ENCODE measurements around the gene SYT1. TPM values are rescaled to one million over a fixed set of nuclear protein-coding genes. Genes with fewer than 3 reads are reported as not detected.

SYT1 gene
- total RNA-seq, 4 donors from 2014 or later = 1.1 to 3.7 (median 1.9) TPM

DNA sequence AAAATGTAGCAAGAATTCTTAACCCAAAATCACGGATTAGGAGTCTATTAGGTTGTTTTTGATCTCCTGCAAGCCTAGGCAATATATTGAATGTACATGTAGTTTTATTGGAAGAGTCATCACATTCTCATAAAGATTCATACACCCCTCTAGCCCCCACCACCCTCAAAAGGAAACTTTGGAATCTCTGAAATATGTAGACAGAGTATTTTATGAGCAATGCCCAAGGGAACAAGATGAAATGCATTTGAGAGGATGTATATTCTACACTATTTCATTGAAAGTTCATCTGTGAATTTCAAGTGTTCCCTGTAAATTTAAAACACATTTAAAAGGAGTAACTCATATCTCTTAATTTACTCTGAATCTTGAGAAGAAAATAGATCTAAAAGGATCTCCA, 103.7 kb downstream of the SYT1 start:
- TF ChIP-seq, protein P1, sequence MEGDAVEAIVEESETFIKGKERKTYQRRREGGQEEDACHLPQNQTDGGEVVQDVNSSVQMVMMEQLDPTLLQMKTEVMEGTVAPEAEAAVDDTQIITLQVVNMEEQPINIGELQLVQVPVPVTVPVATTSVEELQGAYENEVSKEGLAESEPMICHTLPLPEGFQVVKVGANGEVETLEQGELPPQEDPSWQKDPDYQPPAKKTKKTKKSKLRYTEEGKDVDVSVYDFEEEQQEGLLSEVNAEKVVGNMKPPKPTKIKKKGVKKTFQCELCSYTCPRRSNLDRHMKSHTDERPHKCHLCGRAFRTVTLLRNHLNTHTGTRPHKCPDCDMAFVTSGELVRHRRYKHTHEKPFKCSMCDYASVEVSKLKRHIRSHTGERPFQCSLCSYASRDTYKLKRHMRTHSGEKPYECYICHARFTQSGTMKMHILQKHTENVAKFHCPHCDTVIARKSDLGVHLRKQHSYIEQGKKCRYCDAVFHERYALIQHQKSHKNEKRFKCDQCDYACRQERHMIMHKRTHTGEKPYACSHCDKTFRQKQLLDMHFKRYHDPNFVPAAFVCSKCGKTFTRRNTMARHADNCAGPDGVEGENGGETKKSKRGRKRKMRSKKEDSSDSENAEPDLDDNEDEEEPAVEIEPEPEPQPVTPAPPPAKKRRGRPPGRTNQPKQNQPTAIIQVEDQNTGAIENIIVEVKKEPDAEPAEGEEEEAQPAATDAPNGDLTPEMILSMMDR (IDR thresholded peaks at IDR 0.05; ENCODE audit: low read depth) = no peak

DNA sequence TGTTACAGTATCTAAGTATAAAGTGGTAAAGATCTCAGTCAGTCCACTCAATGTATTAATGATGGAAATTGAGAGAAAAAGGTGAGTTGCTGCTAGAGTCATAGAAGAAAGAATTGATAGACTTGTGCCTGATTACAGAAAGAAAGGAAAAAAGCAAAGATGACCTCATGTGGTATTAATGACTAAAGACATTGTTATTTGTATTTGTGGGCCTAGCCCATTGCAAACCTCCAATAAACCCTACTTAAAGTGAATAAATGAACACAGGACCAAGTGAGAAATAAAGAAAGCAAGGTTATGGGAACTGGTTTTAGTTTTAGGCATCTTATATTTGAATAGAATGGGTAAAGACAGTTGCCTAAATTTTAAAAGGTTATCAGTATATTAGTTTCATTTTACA, 105.5 kb downstream of the SYT1 start:
- TF ChIP-seq, protein P1 (IDR thresholded peaks at IDR 0.05; ENCODE audit: low read depth) = no peak

DNA sequence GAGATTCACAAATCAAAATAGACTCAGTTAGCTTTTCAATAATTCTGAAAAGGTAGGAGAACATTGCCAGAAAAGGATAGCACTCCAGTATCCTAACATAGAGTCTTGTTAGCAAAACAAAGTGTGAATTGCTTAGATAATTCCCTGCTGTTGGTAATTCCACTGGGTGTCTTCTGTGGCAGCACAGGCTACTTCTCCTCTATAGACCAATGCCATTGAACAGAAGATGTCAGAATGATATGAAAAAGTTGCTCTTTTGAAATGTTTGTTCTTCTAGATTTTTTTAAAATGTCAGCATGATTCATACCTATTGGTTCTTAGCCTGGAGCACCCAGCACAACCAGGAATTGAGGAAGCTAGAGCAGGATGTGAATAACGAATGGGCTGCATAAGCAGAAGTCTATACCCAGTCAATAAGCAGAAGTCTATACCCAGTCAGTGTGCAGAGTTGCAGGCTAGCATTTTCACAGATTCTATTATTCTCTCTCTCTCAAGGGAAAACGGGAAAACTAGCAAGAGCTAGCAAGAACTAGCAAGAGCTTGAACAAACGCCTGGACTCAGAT, 112.8 kb downstream of the SYT1 start:
- TF ChIP-seq, protein P1 (IDR thresholded peaks at IDR 0.05; ENCODE audit: low read depth) = no peak

DNA sequence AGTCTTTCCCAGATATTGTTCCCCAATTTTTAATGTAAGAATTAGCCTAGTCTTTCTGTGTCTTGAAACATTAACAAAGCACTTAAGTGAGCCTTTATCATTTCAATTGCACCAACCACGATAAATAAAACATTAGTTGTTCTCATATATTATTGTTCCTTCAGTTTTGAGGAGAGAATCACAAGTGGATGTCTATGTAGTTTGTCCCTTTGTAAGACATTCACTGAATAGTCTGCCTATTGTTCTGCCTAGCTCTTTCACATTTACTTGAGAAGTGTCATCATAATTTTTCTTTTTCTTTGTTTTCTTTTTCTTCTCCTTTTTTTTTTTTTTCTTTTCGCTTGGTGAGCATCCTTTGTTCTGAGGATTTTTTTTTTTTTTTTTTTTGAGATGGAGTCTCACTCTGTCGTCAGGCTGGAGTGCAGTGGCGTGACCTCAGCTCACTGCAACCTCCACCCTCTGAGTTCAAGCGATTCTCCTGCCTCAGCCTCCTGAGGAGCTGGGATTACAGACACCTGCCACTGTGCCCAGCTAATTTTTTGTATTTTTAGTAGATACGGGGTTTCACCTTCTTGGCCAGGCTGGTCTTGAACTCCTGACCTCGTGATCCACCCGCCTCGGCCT, 129.7 kb downstream of the SYT1 start:
- TF ChIP-seq, protein P1 (IDR thresholded peaks at IDR 0.05; ENCODE audit: low read depth) = no peak

DNA sequence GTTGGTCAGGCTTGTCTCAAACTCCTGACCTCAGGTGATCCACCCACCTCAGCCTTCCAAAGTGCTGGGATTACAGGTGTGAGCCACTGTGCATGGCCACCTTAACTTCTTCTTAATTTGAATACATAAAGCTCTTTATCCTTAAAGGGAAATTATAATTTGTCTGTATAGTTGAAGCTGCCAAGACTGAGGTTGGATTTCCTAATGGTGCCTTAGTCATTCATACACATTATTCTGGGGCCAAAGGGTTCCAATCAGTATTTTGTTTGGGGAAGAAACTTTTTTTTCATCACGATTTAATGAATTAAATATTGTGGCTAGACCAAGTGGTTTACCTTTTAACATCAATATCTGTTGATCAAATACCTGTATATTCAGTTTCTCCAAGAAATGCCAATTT, 135.9 kb downstream of the SYT1 start:
- TF ChIP-seq, protein P1 (IDR thresholded peaks at IDR 0.05; ENCODE audit: low read depth) = no peak

DNA sequence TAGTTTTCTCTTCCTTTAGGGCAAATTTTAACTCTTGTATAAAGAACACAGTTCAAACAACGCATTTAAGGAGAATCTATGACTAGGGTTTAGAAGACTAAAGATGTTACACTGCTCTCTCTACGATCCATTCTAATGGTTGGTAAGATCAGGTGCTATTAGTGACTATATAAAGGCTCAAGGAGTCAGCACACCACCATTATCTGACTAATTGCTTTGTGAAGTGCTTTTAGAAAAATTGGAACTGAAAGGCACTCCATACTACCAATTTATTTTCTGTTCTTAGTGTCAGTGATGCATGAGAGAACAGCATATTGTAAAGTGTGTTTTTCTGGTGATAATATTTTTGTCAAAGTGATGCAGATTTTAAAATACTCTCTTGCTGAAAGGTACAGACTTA, 136.8 kb downstream of the SYT1 start:
- TF ChIP-seq, protein P1 (IDR thresholded peaks at IDR 0.05; ENCODE audit: low read depth) = no peak

DNA sequence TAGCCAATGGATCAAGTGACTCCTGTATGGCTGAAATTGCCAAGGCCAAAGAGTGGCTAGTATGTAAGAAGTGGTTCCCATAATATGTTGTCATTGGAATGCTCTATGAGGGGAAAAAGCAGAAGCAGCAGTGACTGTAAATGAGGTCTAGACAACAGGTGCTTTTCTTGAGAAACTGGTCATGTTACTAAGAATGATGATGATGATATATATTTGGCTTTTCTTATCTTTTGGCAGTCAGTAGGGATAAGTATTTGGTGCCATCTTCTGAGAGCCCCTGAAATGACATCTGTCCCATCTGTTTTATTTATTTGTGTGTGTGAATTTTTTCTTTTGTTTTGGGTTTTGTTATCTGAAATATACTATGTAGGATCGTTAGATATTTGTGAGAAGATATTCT, 141.7 kb downstream of the SYT1 start:
- TF ChIP-seq, protein P1 (IDR thresholded peaks at IDR 0.05; ENCODE audit: low read depth) = no peak
